Activated CD4-positive, alpha-beta memory T cell treated with anti-CD3 and anti-CD28 coated beads for 36 hours (primary cell): Measurements from ENCODE around the gene CLPTM1. TPM values are rescaled to one million over a fixed set of nuclear protein-coding genes. Genes with fewer than 3 reads are reported as not detected.
"Not testable (repeated sequence)": the region's sequence is repeated elsewhere in the genome, so short reads cannot be mapped to it uniquely, and the experiment has no call there.

Experiments
- CTCF ChIA-PET: fragments of 350-600 bp; sonication (Branson Sonifier 250); formaldehyde crosslinking; loops from one replicate; lab custom pipeline; 2021; ENCODE audit warnings: antibody characterized with exemption, inconsistent platforms; lab: Charles Lee
- POLR2A ChIA-PET: fragments of 350-600 bp; sonication (Branson Sonifier 250); formaldehyde crosslinking; loops from one replicate; lab custom pipeline; 2021; ENCODE audit warnings: antibody characterized with exemption; lab: Charles Lee
- DNase-seq: peaks from one replicate; pipeline ENCODE4 v3.0.0-alpha.2; 2020
- H3K27ac Mint-ChIP-seq: one replicate; pipeline ENCODE4 v1.8.0; 2021; ENCODE audit warnings: mixed read lengths
- H3K27me3 Mint-ChIP-seq: one replicate; pipeline ENCODE4 v1.8.0; 2021; ENCODE audit warnings: mixed read lengths
- H3K36me3 Mint-ChIP-seq: one replicate; pipeline ENCODE4 v1.8.0; 2021; ENCODE audit warnings: mixed read lengths
- H3K4me1 Mint-ChIP-seq: one replicate; pipeline ENCODE4 v1.8.0; 2021; ENCODE audit warnings: low read depth, mixed read lengths
- H3K4me3 Mint-ChIP-seq: one replicate; pipeline ENCODE4 v1.8.0; 2021; ENCODE audit warnings: mild to moderate bottlenecking, mixed read lengths
- H3K9me3 Mint-ChIP-seq: one replicate; pipeline ENCODE4 v1.8.0; 2021; ENCODE audit warnings: mixed read lengths
- intact Hi-C: fragments of 100-400 bp; cut with micrococcal nuclease; formaldehyde crosslinking; loops from one replicate; pipeline ENCODE4 v1.15.1; 2023
- total RNA-seq, 2 experiments: library from RNA; stranded (reverse); gene quantifications; one replicate each; pipeline ENCODE4 v1.2.3, GENCODE V29; 2021

Gene CLPTM1, protein sequence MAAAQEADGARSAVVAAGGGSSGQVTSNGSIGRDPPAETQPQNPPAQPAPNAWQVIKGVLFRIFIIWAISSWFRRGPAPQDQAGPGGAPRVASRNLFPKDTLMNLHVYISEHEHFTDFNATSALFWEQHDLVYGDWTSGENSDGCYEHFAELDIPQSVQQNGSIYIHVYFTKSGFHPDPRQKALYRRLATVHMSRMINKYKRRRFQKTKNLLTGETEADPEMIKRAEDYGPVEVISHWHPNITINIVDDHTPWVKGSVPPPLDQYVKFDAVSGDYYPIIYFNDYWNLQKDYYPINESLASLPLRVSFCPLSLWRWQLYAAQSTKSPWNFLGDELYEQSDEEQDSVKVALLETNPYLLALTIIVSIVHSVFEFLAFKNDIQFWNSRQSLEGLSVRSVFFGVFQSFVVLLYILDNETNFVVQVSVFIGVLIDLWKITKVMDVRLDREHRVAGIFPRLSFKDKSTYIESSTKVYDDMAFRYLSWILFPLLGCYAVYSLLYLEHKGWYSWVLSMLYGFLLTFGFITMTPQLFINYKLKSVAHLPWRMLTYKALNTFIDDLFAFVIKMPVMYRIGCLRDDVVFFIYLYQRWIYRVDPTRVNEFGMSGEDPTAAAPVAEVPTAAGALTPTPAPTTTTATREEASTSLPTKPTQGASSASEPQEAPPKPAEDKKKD
- 10 to 100 TPM; 43.9 to 45.0 TPM for total RNA-seq

DNA sequence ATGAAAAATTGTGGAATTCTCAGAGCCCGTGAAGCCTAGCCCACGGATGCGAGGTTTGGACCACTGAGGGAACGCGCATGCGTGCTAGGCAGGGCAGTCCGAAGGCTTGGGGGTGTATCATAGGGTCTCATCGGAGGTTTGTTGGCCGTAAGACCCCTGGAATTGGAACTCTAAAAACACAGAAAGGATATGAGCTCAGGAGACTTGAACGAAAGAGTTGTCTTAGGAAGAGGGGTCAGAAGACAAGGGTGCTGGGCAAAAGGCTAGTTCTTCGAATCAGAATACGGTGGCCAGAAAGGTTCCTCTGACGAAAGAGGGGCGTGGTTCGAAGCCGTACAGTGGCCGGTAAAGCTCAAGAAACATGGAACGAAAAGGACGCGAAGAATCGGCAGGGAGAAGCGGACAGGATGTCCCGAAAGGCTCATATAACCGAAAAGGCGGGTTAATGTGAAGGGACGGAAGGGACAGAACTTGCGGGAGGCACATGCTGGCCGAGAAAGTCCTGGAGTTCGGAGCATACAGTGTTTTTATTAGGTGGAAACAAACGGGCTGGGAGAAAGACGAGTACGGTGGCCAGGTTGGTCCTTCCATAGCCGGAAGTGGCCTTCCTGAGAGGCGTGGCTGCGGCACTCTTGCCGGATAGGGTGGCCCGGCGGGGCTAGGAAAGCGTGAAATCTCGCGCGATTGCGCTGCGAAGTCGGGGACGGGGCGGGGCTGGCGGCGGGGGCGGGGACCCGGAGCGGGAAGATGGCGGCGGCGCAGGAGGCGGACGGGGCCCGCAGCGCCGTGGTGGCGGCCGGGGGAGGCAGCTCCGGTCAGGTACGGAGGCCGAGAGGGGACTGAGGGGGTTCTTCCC, at the start of gene CLPTM1:
Gene CLPTM1 (plus strand): TSS at position 732 of the 856 bp plus-strand sequence. CDS start 16 bp downstream, at position 748.
- no peaks in the 10 kb centered on the region for H3K9me3 Mint-ChIP-seq
- peak within 1 kb of the TSS; percentile 97 for H3K4me3 Mint-ChIP-seq
- H3K27me3 Mint-ChIP-seq, result no peaks in the 10 kb centered on the region
- no peaks in the 10 kb centered on the region for H3K36me3 Mint-ChIP-seq
- peaks cover 45% of the 10 kb centered on the region for H3K4me1 Mint-ChIP-seq
- DNase-seq, result peak; percentile 98
- H3K27ac Mint-ChIP-seq, result peak within 1 kb of the TSS; percentile 95
- ChIA-PET CTCF (interaction anchor here (0.9 to 1.8 kb wide), 5 partner anchors 34 to 266 kb away, joined by 3 to 7 read pairs (median 3); no protein-coding TSS in a partner anchor), POLR2A (interaction anchor here (0.6 to 1.4 kb wide), 4 partner anchors 17 to 49 kb away, joined by 3 to 6 read pairs (median 3); partner anchors contain the start of gene APOE)
- intact Hi-C loops, result loop anchor here (1.0 to 5.0 kb wide), 2 partner anchors 47 to 137 kb away; partner anchors contain the start of gene PPP1R37

DNA sequence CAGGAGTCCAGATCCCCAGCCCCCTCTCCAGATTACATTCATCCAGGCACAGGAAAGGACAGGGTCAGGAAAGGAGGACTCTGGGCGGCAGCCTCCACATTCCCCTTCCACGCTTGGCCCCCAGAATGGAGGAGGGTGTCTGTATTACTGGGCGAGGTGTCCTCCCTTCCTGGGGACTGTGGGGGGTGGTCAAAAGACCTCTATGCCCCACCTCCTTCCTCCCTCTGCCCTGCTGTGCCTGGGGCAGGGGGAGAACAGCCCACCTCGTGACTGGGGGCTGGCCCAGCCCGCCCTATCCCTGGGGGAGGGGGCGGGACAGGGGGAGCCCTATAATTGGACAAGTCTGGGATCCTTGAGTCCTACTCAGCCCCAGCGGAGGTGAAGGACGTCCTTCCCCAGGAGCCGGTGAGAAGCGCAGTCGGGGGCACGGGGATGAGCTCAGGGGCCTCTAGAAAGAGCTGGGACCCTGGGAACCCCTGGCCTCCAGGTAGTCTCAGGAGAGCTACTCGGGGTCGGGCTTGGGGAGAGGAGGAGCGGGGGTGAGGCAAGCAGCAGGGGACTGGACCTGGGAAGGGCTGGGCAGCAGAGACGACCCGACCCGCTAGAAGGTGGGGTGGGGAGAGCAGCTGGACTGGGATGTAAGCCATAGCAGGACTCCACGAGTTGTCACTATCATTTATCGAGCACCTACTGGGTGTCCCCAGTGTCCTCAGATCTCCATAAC, 49.6 kb upstream of the CLPTM1 start, which contains the start of gene APOE:
Gene APOE (plus strand): TSS at position 360 of the 724 bp plus-strand sequence. CDS start 829 bp downstream, outside the sequence.
- H3K9me3 Mint-ChIP-seq, result no peaks in the 10 kb centered on the region
- peaks cover 13% of the 10 kb centered on the region for H3K36me3 Mint-ChIP-seq
- H3K27me3 Mint-ChIP-seq, result peaks cover 18% of the 10 kb centered on the region
- no peak within 1 kb of the TSS for H3K27ac Mint-ChIP-seq
- intact Hi-C loops, result no loop called here
- no peak for DNase-seq
- H3K4me1 Mint-ChIP-seq, result peaks cover 6% of the 10 kb centered on the region
- ChIA-PET CTCF (interaction anchor here (0.9 to 4.6 kb wide), 6 partner anchors 10 to 154 kb away, joined by 3 to 23 read pairs (median 9); partner anchors contain the start of gene TOMM40), POLR2A (interaction anchor here (1.0 to 1.7 kb wide), 3 partner anchors 9 to 50 kb away, joined by 3 to 5 read pairs (median 3); partner anchors contain the start of genes APOC1 and CLPTM1)
- no peak within 1 kb of the TSS for H3K4me3 Mint-ChIP-seq

DNA sequence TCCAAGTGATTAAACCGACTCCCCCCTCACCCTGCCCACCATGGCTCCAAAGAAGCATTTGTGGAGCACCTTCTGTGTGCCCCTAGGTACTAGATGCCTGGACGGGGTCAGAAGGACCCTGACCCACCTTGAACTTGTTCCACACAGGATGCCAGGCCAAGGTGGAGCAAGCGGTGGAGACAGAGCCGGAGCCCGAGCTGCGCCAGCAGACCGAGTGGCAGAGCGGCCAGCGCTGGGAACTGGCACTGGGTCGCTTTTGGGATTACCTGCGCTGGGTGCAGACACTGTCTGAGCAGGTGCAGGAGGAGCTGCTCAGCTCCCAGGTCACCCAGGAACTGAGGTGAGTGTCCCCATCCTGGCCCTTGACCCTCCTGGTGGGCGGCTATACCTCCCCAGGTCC, 47.6 kb upstream of the CLPTM1 start:
- no peaks in the 10 kb centered on the region for H3K9me3 Mint-ChIP-seq
- POLR2A ChIA-PET, result no interaction called here
- H3K27ac Mint-ChIP-seq, result no peak overlapping the region
- no peak for DNase-seq
- H3K4me3 Mint-ChIP-seq, result no peak overlapping the region
- H3K36me3 Mint-ChIP-seq, result peaks cover 5% of the 10 kb centered on the region
- H3K27me3 Mint-ChIP-seq, result peaks cover 26% of the 10 kb centered on the region
- intact Hi-C loops, result no loop called here
- peaks cover 6% of the 10 kb centered on the region for H3K4me1 Mint-ChIP-seq
- CTCF ChIA-PET, result interaction anchor here (0.6 to 1.3 kb wide), 3 partner anchors 41 to 152 kb away, joined by 3 read pairs; no protein-coding TSS in a partner anchor

DNA sequence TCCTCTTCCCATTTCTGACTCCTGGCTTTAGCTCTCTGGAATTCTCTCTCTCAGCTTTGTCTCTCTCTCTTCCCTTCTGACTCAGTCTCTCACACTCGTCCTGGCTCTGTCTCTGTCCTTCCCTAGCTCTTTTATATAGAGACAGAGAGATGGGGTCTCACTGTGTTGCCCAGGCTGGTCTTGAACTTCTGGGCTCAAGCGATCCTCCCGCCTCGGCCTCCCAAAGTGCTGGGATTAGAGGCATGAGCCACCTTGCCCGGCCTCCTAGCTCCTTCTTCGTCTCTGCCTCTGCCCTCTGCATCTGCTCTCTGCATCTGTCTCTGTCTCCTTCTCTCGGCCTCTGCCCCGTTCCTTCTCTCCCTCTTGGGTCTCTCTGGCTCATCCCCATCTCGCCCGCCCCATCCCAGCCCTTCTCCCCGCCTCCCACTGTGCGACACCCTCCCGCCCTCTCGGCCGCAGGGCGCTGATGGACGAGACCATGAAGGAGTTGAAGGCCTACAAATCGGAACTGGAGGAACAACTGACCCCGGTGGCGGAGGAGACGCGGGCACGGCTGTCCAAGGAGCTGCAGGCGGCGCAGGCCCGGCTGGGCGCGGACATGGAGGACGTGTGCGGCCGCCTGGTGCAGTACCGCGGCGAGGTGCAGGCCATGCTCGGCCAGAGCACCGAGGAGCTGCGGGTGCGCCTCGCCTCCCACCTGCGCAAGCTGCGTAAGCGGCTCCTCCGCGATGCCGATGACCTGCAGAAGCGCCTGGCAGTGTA, 46.9 kb upstream of the CLPTM1 start:
- no peaks in the 10 kb centered on the region for H3K9me3 Mint-ChIP-seq
- peaks cover 6% of the 10 kb centered on the region for H3K4me1 Mint-ChIP-seq
- intact Hi-C loops, result no loop called here
- ChIA-PET POLR2A (no interaction called here), CTCF (interaction anchor here (0.6 to 1.3 kb wide), 3 partner anchors 40 to 151 kb away, joined by 3 read pairs; no protein-coding TSS in a partner anchor)
- DNase-seq, result no peak
- H3K27ac Mint-ChIP-seq, result no peak overlapping the region
- peaks cover 2% of the 10 kb centered on the region for H3K36me3 Mint-ChIP-seq
- H3K27me3 Mint-ChIP-seq, result peaks cover 32% of the 10 kb centered on the region
- H3K4me3 Mint-ChIP-seq, result no peak overlapping the region

DNA sequence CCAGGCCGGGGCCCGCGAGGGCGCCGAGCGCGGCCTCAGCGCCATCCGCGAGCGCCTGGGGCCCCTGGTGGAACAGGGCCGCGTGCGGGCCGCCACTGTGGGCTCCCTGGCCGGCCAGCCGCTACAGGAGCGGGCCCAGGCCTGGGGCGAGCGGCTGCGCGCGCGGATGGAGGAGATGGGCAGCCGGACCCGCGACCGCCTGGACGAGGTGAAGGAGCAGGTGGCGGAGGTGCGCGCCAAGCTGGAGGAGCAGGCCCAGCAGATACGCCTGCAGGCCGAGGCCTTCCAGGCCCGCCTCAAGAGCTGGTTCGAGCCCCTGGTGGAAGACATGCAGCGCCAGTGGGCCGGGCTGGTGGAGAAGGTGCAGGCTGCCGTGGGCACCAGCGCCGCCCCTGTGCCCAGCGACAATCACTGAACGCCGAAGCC, 46.3 kb upstream of the CLPTM1 start:
- DNase-seq, result no peak
- H3K36me3 Mint-ChIP-seq, result no peaks in the 10 kb centered on the region
- no peak overlapping the region for H3K27ac Mint-ChIP-seq
- peaks cover 37% of the 10 kb centered on the region for H3K27me3 Mint-ChIP-seq
- H3K4me1 Mint-ChIP-seq, result peaks cover 6% of the 10 kb centered on the region
- CTCF ChIA-PET, result no interaction called here
- intact Hi-C loops, result no loop called here
- no peak overlapping the region for H3K4me3 Mint-ChIP-seq
- POLR2A ChIA-PET, result no interaction called here
- no peaks in the 10 kb centered on the region for H3K9me3 Mint-ChIP-seq

DNA sequence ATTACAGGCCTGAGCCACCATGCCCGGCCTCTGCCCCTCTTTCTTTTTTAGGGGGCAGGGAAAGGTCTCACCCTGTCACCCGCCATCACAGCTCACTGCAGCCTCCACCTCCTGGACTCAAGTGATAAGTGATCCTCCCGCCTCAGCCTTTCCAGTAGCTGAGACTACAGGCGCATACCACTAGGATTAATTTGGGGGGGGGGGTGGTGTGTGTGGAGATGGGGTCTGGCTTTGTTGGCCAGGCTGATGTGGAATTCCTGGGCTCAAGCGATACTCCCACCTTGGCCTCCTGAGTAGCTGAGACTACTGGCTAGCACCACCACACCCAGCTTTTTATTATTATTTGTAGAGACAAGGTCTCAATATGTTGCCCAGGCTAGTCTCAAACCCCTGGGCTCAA, 45.4 kb upstream of the CLPTM1 start:
- H3K27me3 Mint-ChIP-seq, result peaks cover 43% of the 10 kb centered on the region
- CTCF ChIA-PET, result no interaction called here

DNA sequence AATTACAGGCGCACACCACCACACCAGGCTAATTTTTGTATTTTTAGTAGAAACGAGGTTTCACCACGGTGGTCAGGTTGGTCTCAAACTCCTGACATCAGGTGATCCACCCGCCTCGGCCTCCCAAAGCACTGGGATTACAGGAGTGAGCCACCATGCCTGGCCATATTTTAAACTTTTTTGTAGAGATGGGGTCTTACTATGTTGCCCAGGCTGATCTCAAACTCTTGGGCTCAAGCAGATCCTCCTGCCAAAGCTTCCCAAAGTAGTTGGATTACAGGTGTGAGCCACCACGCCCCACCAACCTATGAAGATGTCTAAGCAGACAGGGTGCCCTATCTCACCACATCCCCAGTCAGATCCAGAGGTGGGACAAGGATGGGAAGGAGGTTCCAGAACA, 43.3 kb upstream of the CLPTM1 start:
- peaks cover 31% of the 10 kb centered on the region for H3K27me3 Mint-ChIP-seq
- H3K36me3 Mint-ChIP-seq, POLR2A ChIA-PET, H3K9me3 Mint-ChIP-seq, DNase-seq, intact Hi-C loops, H3K4me1 Mint-ChIP-seq, H3K27ac Mint-ChIP-seq, H3K4me3 Mint-ChIP-seq: not testable (repeated sequence)
- CTCF ChIA-PET, result interaction anchor here (1.0 to 2.1 kb wide), 2 partner anchors 8 to 13 kb away, joined by 4 to 11 read pairs; no protein-coding TSS in a partner anchor

More for the DNA sequence above, 45.4 kb upstream of the CLPTM1 start:
- Mint-ChIP-seq H3K36me3 (no peaks in the 10 kb centered on the region), H3K27ac (no peak overlapping the region), H3K4me1 (peaks cover 13% of the 10 kb centered on the region), H3K4me3 (no peak overlapping the region), H3K9me3 (no peaks in the 10 kb centered on the region)
- POLR2A ChIA-PET, result no interaction called here
- intact Hi-C loops, result no loop called here
- DNase-seq, result no peak

DNA sequence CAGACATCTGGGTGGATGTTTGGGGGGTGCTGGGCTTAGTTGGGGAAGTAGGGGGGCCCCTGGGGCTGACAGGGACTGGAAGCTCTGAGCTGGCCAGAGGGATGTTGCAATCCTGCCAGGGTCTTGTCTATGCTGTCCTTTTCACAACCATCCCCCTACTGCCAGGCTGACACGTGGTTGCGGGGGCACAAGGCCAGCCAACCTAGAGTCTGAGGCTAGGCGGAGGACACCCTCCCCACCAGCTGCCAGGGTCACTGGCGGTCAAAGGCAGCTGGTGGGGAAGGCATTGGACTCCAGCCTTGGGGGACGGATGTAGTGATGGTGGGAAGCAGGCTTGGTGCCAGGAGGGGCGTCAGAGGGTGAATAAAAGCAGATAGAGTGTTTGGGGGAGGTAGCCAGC, 42.3 kb upstream of the CLPTM1 start:
- DNase-seq, result no peak
- ChIA-PET CTCF (interaction anchor here (0.9 to 2.1 kb wide), 2 partner anchors 9 to 39 kb away, joined by 3 to 11 read pairs; no protein-coding TSS in a partner anchor), POLR2A (interaction anchor here (0.6 kb wide), 1 partner anchor 387 kb away, joined by 6 read pairs; no protein-coding TSS in a partner anchor)
- intact Hi-C loops, result no loop called here
- H3K27me3 Mint-ChIP-seq, result peaks cover 29% of the 10 kb centered on the region
- no peaks in the 10 kb centered on the region for H3K36me3 Mint-ChIP-seq
- no peak overlapping the region for H3K4me3 Mint-ChIP-seq
- no peaks in the 10 kb centered on the region for H3K9me3 Mint-ChIP-seq
- peaks cover 9% of the 10 kb centered on the region for H3K4me1 Mint-ChIP-seq
- no peak overlapping the region for H3K27ac Mint-ChIP-seq

DNA sequence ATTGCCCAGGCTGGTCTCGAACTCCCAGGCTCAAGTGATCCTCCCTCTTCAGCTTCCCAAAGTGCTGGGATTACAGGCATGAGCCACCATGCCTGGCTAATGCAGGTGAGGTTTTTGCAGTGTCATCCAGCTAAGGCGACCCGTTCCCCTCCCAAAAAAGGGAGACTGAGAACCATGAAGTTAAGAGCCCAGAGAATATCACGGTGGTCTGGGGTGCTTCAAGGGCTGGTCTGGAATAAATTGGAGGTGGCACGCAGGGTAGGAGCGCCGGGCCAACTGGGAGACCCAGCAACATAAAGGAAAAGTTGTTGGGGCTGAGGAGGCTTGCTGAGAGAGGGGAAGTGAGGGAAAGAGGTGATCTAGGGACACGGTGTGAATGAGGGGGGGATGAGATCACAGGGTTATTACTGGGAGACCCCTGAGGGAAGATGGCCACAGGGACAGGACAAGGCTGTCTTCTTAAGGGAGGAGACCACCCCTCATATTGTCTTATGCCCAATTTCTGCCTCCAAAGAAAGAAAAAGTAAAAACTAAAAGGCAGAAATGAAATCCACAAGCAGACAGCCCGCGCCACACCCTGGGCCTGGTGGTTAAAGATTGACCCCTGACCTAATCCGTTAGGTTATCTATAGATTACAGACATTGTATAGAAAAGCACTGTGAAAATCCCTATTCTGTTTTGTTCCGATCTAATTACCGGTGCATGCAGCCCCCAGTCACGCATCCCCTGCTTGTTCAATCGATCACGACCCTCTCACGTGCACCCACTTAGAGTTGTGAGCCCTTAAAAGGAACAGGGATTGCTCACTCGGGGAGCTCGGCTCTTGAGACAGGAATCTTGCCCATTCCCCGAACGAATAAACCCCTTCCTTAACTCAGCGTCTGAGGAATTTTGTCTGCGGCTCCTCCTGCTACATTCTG, 41.4 kb upstream of the CLPTM1 start:
- POLR2A ChIA-PET, result interaction anchor here (0.6 kb wide), 1 partner anchor 386 kb away, joined by 6 read pairs; no protein-coding TSS in a partner anchor

More for the DNA sequence above, 41.4 kb upstream of the CLPTM1 start:
- H3K27ac Mint-ChIP-seq, H3K36me3 Mint-ChIP-seq, intact Hi-C loops, H3K9me3 Mint-ChIP-seq, DNase-seq, H3K4me1 Mint-ChIP-seq: not testable (repeated sequence)
- Mint-ChIP-seq H3K4me3 (peak overlapping the region; percentile 92), H3K27me3 (peaks cover 26% of the 10 kb centered on the region)
- CTCF ChIA-PET, result interaction anchor here (0.9 to 2.1 kb wide), 2 partner anchors 10 to 38 kb away, joined by 3 to 11 read pairs; no protein-coding TSS in a partner anchor
